Measurements from ENCODE around the gene ZNF683.

DNA sequence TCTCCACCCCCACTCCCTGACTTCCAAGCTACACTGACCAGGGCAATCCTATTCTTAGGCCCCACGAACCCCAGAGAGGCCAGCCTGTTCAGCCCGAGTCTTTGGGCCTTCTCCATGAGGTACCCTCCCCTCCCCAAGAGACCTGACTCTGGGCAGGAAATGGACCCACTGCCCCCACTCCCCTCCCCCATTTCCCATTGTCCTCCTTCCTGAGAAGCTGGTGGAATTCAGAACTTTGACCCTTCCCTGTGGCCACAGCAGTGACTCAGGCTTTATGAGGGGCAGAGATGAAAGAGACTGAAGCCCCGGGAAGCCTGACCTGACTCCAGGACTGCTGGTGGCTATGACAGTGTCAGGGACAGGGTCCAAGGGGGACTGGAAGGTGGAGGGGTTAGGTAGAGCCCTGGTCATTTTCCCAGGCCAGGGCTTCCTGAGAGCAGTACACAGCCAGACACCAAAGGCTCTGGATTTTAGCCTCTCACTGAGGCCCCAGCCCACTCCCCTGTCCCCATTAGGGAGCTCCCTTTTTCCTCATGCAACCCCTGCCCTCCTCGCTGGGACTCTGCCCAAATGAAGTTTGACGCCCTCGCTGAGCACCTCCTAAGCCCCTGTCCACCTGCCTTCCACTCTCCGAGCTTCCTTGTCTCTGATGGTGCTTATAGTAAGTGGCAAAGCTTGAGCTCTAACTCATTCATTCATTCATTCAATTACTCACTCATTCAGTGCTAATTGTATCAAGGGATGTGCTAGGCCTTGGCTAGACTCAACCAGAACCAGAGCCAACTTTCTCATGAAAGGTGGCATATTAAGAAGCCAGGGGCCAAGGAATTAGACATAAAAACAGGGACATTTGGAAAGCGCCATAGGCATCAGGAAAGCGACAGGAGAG is 21.6 kb downstream of the ZNF683 start:
- TF ChIP-seq, protein P1, sequence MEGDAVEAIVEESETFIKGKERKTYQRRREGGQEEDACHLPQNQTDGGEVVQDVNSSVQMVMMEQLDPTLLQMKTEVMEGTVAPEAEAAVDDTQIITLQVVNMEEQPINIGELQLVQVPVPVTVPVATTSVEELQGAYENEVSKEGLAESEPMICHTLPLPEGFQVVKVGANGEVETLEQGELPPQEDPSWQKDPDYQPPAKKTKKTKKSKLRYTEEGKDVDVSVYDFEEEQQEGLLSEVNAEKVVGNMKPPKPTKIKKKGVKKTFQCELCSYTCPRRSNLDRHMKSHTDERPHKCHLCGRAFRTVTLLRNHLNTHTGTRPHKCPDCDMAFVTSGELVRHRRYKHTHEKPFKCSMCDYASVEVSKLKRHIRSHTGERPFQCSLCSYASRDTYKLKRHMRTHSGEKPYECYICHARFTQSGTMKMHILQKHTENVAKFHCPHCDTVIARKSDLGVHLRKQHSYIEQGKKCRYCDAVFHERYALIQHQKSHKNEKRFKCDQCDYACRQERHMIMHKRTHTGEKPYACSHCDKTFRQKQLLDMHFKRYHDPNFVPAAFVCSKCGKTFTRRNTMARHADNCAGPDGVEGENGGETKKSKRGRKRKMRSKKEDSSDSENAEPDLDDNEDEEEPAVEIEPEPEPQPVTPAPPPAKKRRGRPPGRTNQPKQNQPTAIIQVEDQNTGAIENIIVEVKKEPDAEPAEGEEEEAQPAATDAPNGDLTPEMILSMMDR (IDR thresholded peaks at IDR 0.05 in 2 of 3, conservative IDR thresholded peaks at IDR 0.05 in 1 of 3; ENCODE audit: control insufficient read depth in 2 of 3, extremely low read depth in 1 of 3, insufficient read depth in 1 of 3, low read depth in 3 of 3, low read length in 3 of 3), result no peak
- TF ChIP-seq, protein P2, sequence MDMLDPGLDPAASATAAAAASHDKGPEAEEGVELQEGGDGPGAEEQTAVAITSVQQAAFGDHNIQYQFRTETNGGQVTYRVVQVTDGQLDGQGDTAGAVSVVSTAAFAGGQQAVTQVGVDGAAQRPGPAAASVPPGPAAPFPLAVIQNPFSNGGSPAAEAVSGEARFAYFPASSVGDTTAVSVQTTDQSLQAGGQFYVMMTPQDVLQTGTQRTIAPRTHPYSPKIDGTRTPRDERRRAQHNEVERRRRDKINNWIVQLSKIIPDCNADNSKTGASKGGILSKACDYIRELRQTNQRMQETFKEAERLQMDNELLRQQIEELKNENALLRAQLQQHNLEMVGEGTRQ (IDR thresholded peaks at IDR 0.05; ENCODE audit: borderline replicate concordance, low read depth, low read length), result no peak
- TF ChIP-seq BRCA1 (IDR thresholded peaks at IDR 0.05; ENCODE audit: low read depth, low read length) (no peak), SPI1 (IDR thresholded peaks at IDR 0.05; ENCODE audit: borderline replicate concordance, insufficient read depth, low read depth, low read length) (no peak), CBFB (IDR thresholded peaks at IDR 0.05; ENCODE audit: low read depth) (no peak), POLR2A (IDR thresholded peaks at IDR 0.05; ENCODE audit: low read depth, low read length) (no peak), CHD4 (IDR thresholded peaks at IDR 0.05) (no peak), ZZZ3 (IDR thresholded peaks at IDR 0.05; ENCODE audit: control insufficient read depth, insufficient read length, low read depth) (no peak), RAD21 (IDR thresholded peaks at IDR 0.05; ENCODE audit: insufficient read depth, low read depth, low read length) (no peak)
- TF ChIP-seq, protein P3, sequence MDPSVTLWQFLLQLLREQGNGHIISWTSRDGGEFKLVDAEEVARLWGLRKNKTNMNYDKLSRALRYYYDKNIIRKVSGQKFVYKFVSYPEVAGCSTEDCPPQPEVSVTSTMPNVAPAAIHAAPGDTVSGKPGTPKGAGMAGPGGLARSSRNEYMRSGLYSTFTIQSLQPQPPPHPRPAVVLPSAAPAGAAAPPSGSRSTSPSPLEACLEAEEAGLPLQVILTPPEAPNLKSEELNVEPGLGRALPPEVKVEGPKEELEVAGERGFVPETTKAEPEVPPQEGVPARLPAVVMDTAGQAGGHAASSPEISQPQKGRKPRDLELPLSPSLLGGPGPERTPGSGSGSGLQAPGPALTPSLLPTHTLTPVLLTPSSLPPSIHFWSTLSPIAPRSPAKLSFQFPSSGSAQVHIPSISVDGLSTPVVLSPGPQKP (IDR thresholded peaks at IDR 0.05; ENCODE audit: low read depth, low read length), result no peak
- TF ChIP-seq, protein P4, sequence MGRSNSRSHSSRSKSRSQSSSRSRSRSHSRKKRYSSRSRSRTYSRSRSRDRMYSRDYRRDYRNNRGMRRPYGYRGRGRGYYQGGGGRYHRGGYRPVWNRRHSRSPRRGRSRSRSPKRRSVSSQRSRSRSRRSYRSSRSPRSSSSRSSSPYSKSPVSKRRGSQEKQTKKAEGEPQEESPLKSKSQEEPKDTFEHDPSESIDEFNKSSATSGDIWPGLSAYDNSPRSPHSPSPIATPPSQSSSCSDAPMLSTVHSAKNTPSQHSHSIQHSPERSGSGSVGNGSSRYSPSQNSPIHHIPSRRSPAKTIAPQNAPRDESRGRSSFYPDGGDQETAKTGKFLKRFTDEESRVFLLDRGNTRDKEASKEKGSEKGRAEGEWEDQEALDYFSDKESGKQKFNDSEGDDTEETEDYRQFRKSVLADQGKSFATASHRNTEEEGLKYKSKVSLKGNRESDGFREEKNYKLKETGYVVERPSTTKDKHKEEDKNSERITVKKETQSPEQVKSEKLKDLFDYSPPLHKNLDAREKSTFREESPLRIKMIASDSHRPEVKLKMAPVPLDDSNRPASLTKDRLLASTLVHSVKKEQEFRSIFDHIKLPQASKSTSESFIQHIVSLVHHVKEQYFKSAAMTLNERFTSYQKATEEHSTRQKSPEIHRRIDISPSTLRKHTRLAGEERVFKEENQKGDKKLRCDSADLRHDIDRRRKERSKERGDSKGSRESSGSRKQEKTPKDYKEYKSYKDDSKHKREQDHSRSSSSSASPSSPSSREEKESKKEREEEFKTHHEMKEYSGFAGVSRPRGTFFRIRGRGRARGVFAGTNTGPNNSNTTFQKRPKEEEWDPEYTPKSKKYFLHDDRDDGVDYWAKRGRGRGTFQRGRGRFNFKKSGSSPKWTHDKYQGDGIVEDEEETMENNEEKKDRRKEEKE (IDR thresholded peaks at IDR 0.05), result no peak
- TF ChIP-seq, protein P5, sequence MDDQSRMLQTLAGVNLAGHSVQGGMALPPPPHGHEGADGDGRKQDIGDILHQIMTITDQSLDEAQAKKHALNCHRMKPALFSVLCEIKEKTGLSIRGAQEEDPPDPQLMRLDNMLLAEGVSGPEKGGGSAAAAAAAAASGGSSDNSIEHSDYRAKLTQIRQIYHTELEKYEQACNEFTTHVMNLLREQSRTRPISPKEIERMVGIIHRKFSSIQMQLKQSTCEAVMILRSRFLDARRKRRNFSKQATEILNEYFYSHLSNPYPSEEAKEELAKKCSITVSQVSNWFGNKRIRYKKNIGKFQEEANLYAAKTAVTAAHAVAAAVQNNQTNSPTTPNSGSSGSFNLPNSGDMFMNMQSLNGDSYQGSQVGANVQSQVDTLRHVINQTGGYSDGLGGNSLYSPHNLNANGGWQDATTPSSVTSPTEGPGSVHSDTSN (IDR thresholded peaks at IDR 0.05; ENCODE audit: insufficient replicate concordance, low read depth, low read length), result no peak
